GM23338 (cell line): ENCODE data around the gene MCC. TPM values are rescaled to one million over a fixed set of nuclear protein-coding genes. Genes with fewer than 3 reads are reported as not detected.
A peak's percentile ranks its signal among the peaks of the same experiment; 100 is the strongest.

Source experiments
- ATAC-seq: fragments of 200-7000 bp; cut with Tn5 transposase; 3 replicates; pipeline ENCODE4 v1.9.1; 2020
- DNase-seq: peaks from one replicate; pipeline ENCODE4 v3.0.0-alpha.2; 2015; ENCODE audit warnings: low spot score
- H2AFZ ChIP-seq: fragments of 200-600 bp; sonication (generic); 2 replicates; pipeline ENCODE4 v1.8.0; 2016; ENCODE audit warnings: antibody characterized with exemption, mild to moderate bottlenecking, moderate library complexity
- H3F3A ChIP-seq: fragments of 200-600 bp; sonication (generic); replicated peaks from 2 replicates; pipeline ENCODE4 v1.8.0; 2017; ENCODE audit warnings: antibody characterized with exemption, mixed run types, low read depth
- H3K27ac ChIP-seq: fragments of 200-600 bp; sonication (generic); 2 replicates; pipeline ENCODE4 v1.6.1; 2016; ENCODE audit warnings: low read depth
- H3K27me3 ChIP-seq: fragments of 200-600 bp; sonication (generic); 2 replicates; pipeline ENCODE4 v1.8.0; 2016; ENCODE audit warnings: mild to moderate bottlenecking, mixed run types, moderate library complexity; ENCODE audit not compliant: insufficient read depth
- H3K36me3 ChIP-seq: fragments of 200-600 bp; sonication (generic); 2 replicates; pipeline ENCODE4 v1.8.0; 2016; ENCODE audit warnings: mild to moderate bottlenecking; ENCODE audit not compliant: insufficient read depth
- H3K4me1 ChIP-seq: fragments of 200-600 bp; sonication (generic); 2 replicates; pipeline ENCODE4 v1.8.0; 2016; ENCODE audit warnings: mild to moderate bottlenecking, moderate library complexity; ENCODE audit not compliant: insufficient read depth
- H3K4me2 ChIP-seq: fragments of 200-600 bp; sonication (generic); 2 replicates; pipeline ENCODE4 v1.7.1; 2017; ENCODE audit warnings: mixed run types
- H3K4me3 ChIP-seq: fragments of 200-600 bp; sonication (generic); 2 replicates; pipeline ENCODE4 v1.6.1; 2016; ENCODE audit warnings: mixed run types
- H3K79me2 ChIP-seq: fragments of 200-600 bp; sonication (generic); replicated peaks from 2 replicates; pipeline ENCODE4 v1.8.0; 2017; ENCODE audit warnings: mild to moderate bottlenecking; ENCODE audit not compliant: insufficient read depth
- H3K9me2 ChIP-seq: fragments of 200-600 bp; sonication (generic); 2 replicates; pipeline ENCODE4 v1.8.0; 2017; ENCODE audit not compliant: insufficient read depth
- H4K20me1 ChIP-seq: fragments of 200-600 bp; sonication (generic); replicated peaks from 2 replicates; pipeline ENCODE4 v1.8.0; 2017; ENCODE audit warnings: mild to moderate bottlenecking; ENCODE audit not compliant: insufficient read depth
- H3K27ac Mint-ChIP-seq: 2 replicates; pipeline ENCODE4 v1.8.0; 2020; ENCODE audit warnings: inconsistent platforms, mild to moderate bottlenecking, moderate library complexity, mixed read lengths
- H3K27me3 Mint-ChIP-seq: 3 replicates; pipeline ENCODE4 v1.8.0; 2022; ENCODE audit warnings: low read depth, mild to moderate bottlenecking, moderate library complexity, mixed read lengths, inconsistent platforms; ENCODE audit not compliant: insufficient read depth, poor library complexity
- H3K36me3 Mint-ChIP-seq: 3 replicates; pipeline ENCODE4 v1.8.0; 2021; ENCODE audit warnings: low read depth, mild to moderate bottlenecking, inconsistent platforms, moderate library complexity, mixed read lengths
- H3K4me1 Mint-ChIP-seq: 3 replicates; pipeline ENCODE4 v1.8.0; 2020; ENCODE audit warnings: mild to moderate bottlenecking, inconsistent platforms, mixed read lengths
- H3K4me3 Mint-ChIP-seq: 3 replicates; pipeline ENCODE4 v1.8.0; 2021; ENCODE audit warnings: moderate library complexity, mild to moderate bottlenecking, inconsistent platforms, mixed read lengths
- H3K9me3 Mint-ChIP-seq: 3 replicates; pipeline ENCODE4 v1.8.0; 2020; ENCODE audit warnings: moderate library complexity, mild to moderate bottlenecking, inconsistent platforms, mixed read lengths
- CREB1 ChIP-seq: fragments of 250-450 bp; sonication (Bioruptor Pico); IDR thresholded peaks from 2 replicates; pipeline ENCODE4 v1.5.0; 2020; ENCODE audit warnings: low read depth, mild to moderate bottlenecking, moderate library complexity
- CTCF ChIP-seq, 2 experiments: fragments of 200-600 bp in 1 of 2; sonication (generic) in 1 of 2; conservative IDR thresholded peaks; 2 replicates each; pipeline versions ENCODE4 v1.5.1 to v1.6.1; 2016 to 2017; ENCODE audit warnings: antibody characterized with exemption in 2 of 2, low read depth in 2 of 2, mild to moderate bottlenecking in 2 of 2, moderate library complexity in 1 of 2
- EZH2 ChIP-seq: fragments of 200-600 bp; sonication (generic); IDR thresholded peaks from one replicate; pipeline ENCODE4 v1.8.0; 2017; ENCODE audit warnings: antibody characterized with exemption, mild to moderate bottlenecking, low read depth; ENCODE audit not compliant: unreplicated experiment
- NANOG ChIP-seq: IDR thresholded peaks from 2 replicates; pipeline ENCODE4 v1.6.1; 2016; ENCODE audit warnings: antibody characterized with exemption, borderline replicate concordance
- REST ChIP-seq: IDR thresholded peaks from one replicate; pipeline ENCODE4 v1.6.1; 2018; ENCODE audit warnings: antibody characterized with exemption; ENCODE audit not compliant: unreplicated experiment
- STAT1 ChIP-seq: IDR thresholded peaks from one replicate; pipeline ENCODE4 v1.6.1; 2016; ENCODE audit warnings: antibody characterized with exemption; ENCODE audit not compliant: unreplicated experiment
- ZNF114 ChIP-seq: fragments of 250-450 bp; sonication (Bioruptor Pico); IDR thresholded peaks from 2 replicates; pipeline ENCODE4 v1.5.0; 2020; ENCODE audit warnings: mild to moderate bottlenecking, moderate library complexity
- polyA plus RNA-seq: library from polyadenylated mRNA; unstranded; fragments of >200 nt; fragmentation: Nextera tagmentation; extraction: Ambion mirVana; gene quantifications from 2 replicates; pipeline ENCODE4 v1.2.1, GENCODE V29; 2016
- total RNA-seq: library from RNA; depleted of rRNA; stranded (reverse); fragments of >200 nt; shearing (Covaris generic); gene quantifications from 2 replicates; pipeline ENCODE4 v1.2.3, GENCODE V29; 2014

The MCC gene
- total and polyA plus RNA-seq, 2 experiments from 2014 or later, result 3.8 to 10.1 TPM

- TF ChIP-seq EZH2 (no peak), REST (no peak), ZNF114 (CRISPR knock-in tag) (no peak), NANOG (no peak), CTCF (conservative IDR thresholded peaks at IDR 0.05; ENCODE audit: low read depth in 2 of 2) (no peak), CREB1 (CRISPR knock-in tag) (no peak)
Measured at GRCh38 chr5:112996830-112997374, 491.4 kb downstream of the MCC start (continued).

- Mint-ChIP-seq H3K36me3 (peaks cover 38% of the 10 kb centered on the region; the same call in 2 of the 3 replicates), H3K27ac (no peak overlapping the region), H3K4me3 (no peak overlapping the region), H3K9me3 (no peaks in the 10 kb centered on the region), H3K27me3 (peaks cover 4% of the 10 kb centered on the region), H3K4me1 (peaks cover 14% of the 10 kb centered on the region)
- no peak overlapping the region for H2AFZ ChIP-seq
- H3K4me3 ChIP-seq, result no peak overlapping the region
- H3F3A ChIP-seq, result peaks cover 5% of the 10 kb centered on the region; the same call in 1 of the 2 replicates
- peaks cover 4% of the 10 kb centered on the region for H3K4me1 ChIP-seq
- TF ChIP-seq CTCF (conservative IDR thresholded peaks at IDR 0.05; ENCODE audit: low read depth in 2 of 2) (peak; percentile 84 to 92), STAT1 (no peak)
- DNase-seq, result peak; percentile 80
- H3K9me2 ChIP-seq, result no peaks in the 10 kb centered on the region
- no peaks in the 10 kb centered on the region for H3K27me3 ChIP-seq
- peaks cover 13% of the 10 kb centered on the region; the same call in 1 of the 2 replicates for H3K36me3 ChIP-seq
- peak; percentile 67 for ATAC-seq
- H3K27ac ChIP-seq, result peak overlapping the region; percentile 79
- peaks cover 13% of the 10 kb centered on the region; the same call in 1 of the 2 replicates for H4K20me1 ChIP-seq
- H3K79me2 ChIP-seq, result peaks cover 54% of the 10 kb centered on the region
- H3K4me2 ChIP-seq, result no peak overlapping the region
Measured at GRCh38 chr5:112995764-112996618, 492.3 kb downstream of the MCC start.
